ENCODE results near the gene PCSK1N. TPM values are rescaled to one million over a fixed set of nuclear protein-coding genes. Genes with fewer than 3 reads are reported as not detected.

PCSK1N gene
- total RNA-seq, 1 experiment from 2014 or later, result 0.22 TPM

DNA sequence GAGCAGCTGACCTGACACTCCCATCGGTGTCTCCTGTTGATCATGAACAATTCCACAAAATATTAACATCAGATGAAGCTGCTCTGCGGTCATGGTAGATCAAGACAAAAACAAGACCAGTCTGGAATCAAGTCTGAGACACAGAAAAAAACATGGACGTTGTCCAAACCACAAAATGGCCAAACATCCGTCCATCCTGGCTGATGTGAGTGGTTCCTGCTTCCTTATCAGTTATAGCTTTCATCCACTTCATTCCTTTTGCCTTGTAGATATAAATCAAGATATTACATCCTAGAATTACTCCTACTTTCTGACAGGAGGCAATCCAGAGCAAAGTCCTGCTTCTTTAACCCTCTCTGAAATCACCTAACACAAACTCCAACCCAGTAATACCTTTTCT is 28.8 kb upstream of the PCSK1N start:
- no peaks in the 10 kb centered on the region for H3K36me3 ChIP-seq (ENCODE audit: control insufficient read depth in 1 of 2, insufficient read depth in 2 of 2, low read length in 2 of 2)
- no peak overlapping the region for H3K27ac ChIP-seq (ENCODE audit: low read depth, low read length)
- CTCF ChIA-PET, result no interaction called here
- no peak overlapping the region for H3K4me2 ChIP-seq (ENCODE audit: low read length)
- no peak for DNase-seq (ENCODE audit: low read depth, low spot score)
- BruUV-seq (replicated peaks), result no TSS peak
- intact Hi-C loops (cut with micrococcal nuclease), result no loop called here
- H4K20me1 ChIP-seq (ENCODE audit: insufficient read depth), result no peaks in the 10 kb centered on the region
- H3K4me3 ChIP-seq (replicated peaks in 1 of 2; ENCODE audit: low read depth in 1 of 2, low read length in 2 of 2), result no peak overlapping the region
- RAD21 ChIA-PET (ENCODE audit: low non-redundant PET in 1 of 2, low total read pairs in 2 of 2, uncharacterized antibody in 2 of 2, unreplicated experiment in 2 of 2), result no interaction called here
- H3K9me3 ChIP-seq (ENCODE audit: control insufficient read depth in 1 of 2, insufficient read depth in 1 of 2, low read depth in 1 of 2, low read length in 2 of 2), result no peaks in the 10 kb centered on the region
- peaks cover 8 to 14% of the 10 kb centered on the region in 2 experiments for H3K4me1 ChIP-seq (ENCODE audit: control insufficient read depth in 1 of 2, insufficient read depth in 2 of 2, low read length in 2 of 2)
- H3K9me2 ChIP-seq (ENCODE audit: insufficient read depth), result no peaks in the 10 kb centered on the region
- POLR2A ChIA-PET, result no interaction called here
- H3K79me2 ChIP-seq (ENCODE audit: insufficient read depth, low read length), result no peaks in the 10 kb centered on the region
- H3K9ac ChIP-seq (ENCODE audit: low read length), result no peak overlapping the region
- no peaks in the 10 kb centered on the region for H3K27me3 ChIP-seq (ENCODE audit: insufficient read depth, low read length)
- no peak for ATAC-seq
- TF ChIP-seq, protein P1, sequence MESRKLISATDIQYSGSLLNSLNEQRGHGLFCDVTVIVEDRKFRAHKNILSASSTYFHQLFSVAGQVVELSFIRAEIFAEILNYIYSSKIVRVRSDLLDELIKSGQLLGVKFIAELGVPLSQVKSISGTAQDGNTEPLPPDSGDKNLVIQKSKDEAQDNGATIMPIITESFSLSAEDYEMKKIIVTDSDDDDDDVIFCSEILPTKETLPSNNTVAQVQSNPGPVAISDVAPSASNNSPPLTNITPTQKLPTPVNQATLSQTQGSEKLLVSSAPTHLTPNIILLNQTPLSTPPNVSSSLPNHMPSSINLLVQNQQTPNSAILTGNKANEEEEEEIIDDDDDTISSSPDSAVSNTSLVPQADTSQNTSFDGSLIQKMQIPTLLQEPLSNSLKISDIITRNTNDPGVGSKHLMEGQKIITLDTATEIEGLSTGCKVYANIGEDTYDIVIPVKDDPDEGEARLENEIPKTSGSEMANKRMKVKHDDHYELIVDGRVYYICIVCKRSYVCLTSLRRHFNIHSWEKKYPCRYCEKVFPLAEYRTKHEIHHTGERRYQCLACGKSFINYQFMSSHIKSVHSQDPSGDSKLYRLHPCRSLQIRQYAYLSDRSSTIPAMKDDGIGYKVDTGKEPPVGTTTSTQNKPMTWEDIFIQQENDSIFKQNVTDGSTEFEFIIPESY (IDR thresholded peaks at IDR 0.05; ENCODE audit: extremely low read depth, insufficient replicate concordance, low read length), result no peak
- no peak for TF ChIP-seq ZFX (IDR thresholded peaks at IDR 0.05)
- TF ChIP-seq CBX3 (IDR thresholded peaks at IDR 0.05; ENCODE audit: low read depth), result no peak
- no peak for TF ChIP-seq SIN3A (IDR thresholded peaks at IDR 0.05; ENCODE audit: low read depth)
- TF ChIP-seq, protein P2, sequence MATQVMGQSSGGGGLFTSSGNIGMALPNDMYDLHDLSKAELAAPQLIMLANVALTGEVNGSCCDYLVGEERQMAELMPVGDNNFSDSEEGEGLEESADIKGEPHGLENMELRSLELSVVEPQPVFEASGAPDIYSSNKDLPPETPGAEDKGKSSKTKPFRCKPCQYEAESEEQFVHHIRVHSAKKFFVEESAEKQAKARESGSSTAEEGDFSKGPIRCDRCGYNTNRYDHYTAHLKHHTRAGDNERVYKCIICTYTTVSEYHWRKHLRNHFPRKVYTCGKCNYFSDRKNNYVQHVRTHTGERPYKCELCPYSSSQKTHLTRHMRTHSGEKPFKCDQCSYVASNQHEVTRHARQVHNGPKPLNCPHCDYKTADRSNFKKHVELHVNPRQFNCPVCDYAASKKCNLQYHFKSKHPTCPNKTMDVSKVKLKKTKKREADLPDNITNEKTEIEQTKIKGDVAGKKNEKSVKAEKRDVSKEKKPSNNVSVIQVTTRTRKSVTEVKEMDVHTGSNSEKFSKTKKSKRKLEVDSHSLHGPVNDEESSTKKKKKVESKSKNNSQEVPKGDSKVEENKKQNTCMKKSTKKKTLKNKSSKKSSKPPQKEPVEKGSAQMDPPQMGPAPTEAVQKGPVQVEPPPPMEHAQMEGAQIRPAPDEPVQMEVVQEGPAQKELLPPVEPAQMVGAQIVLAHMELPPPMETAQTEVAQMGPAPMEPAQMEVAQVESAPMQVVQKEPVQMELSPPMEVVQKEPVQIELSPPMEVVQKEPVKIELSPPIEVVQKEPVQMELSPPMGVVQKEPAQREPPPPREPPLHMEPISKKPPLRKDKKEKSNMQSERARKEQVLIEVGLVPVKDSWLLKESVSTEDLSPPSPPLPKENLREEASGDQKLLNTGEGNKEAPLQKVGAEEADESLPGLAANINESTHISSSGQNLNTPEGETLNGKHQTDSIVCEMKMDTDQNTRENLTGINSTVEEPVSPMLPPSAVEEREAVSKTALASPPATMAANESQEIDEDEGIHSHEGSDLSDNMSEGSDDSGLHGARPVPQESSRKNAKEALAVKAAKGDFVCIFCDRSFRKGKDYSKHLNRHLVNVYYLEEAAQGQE (IDR thresholded peaks at IDR 0.05; ENCODE audit: low read depth), result no peak
- no peak for TF ChIP-seq FOSL1 (IDR thresholded peaks at IDR 0.05; ENCODE audit: low read depth)
- TF ChIP-seq, protein P3, sequence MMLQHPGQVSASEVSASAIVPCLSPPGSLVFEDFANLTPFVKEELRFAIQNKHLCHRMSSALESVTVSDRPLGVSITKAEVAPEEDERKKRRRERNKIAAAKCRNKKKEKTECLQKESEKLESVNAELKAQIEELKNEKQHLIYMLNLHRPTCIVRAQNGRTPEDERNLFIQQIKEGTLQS (IDR thresholded peaks at IDR 0.05), result no peak
- TF ChIP-seq SRF (IDR thresholded peaks at IDR 0.05; ENCODE audit: low read depth), result no peak
- TF ChIP-seq JUND (IDR thresholded peaks at IDR 0.05), result no peak
- TF ChIP-seq YY1 (IDR thresholded peaks at IDR 0.05; ENCODE audit: extremely low read depth, insufficient replicate concordance, low read depth, low read length), result no peak
- no peak for TF ChIP-seq POLR2AphosphoS5 (IDR thresholded peaks at IDR 0.05; ENCODE audit: low read depth, low read length)
- H2AFZ ChIP-seq (ENCODE audit: low read depth, low read length, poor library complexity, severe bottlenecking), result no peak overlapping the region

All from HCT116 (cell line).